Measurements from ENCODE around the gene TUBA4A.

The TUBA4A gene

GRCh38 chr2:219253753-219254589 is at the start of gene TUBA4A:
TSS of gene TUBA4A (minus strand) at chr2:219253918. CDS start at chr2:219253858, 60 bp downstream.
- Histone ChIP-seq H3K36me3 (ENCODE audit: control insufficient read depth in 1 of 2, insufficient read depth in 2 of 2, low read length in 2 of 2) (peaks cover 0 to 14% of the 10 kb centered on the region in 2 donors), H3K9me3 (ENCODE audit: control insufficient read depth in 1 of 2, low read length in 2 of 2) (no peaks in the 10 kb centered on the region), H3K27me3 (ENCODE audit: low read depth, low read length) (no peaks in the 10 kb centered on the region), H3K4me1 (ENCODE audit: control insufficient read depth in 1 of 2, insufficient read depth in 2 of 2, low read length in 2 of 2) (peaks cover 15 to 22% of the 10 kb centered on the region in 2 donors), H3K4me3 (ENCODE audit: low read depth in 1 of 2, low read length in 2 of 2) (peak within 1 kb of the TSS; percentile 75 to 84), H3K27ac (ENCODE audit: low read length) (peak within 1 kb of the TSS; percentile 72)

DNA sequence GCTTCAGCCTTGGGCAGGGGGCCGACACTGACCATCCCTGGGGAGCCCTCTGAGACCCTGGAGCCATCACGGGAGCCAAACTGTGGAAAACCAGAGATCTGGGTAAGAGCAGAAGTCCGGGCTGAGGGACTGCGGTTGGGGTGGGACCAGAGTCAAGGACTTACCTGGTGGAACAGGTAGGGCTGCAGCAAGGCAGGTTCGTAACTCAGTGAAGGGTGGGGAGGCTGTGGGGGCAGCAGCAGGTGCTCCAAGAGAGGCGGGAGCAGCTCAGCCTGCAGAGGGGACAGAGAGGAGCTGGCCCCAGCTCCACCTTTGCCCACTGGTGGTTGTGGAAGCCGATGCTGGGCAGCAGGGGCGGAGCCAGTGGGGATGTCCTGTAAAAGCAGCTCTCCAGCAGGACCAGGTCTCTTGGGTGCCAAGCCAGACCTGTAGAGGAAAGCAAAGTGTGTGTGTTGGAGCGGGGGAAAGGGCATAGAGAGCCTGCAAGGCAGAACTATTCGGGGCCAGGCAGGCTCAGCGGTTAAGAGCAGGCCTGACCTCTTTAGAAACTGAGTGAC is 48.8 kb upstream of the TUBA4A start:
- Histone ChIP-seq H3K9me3 (ENCODE audit: control insufficient read depth in 1 of 2, low read length in 2 of 2) (no peaks in the 10 kb centered on the region), H3K4me3 (ENCODE audit: low read depth in 1 of 2, low read length in 2 of 2) (no peak overlapping the region), H3K4me1 (ENCODE audit: control insufficient read depth in 1 of 2, insufficient read depth in 2 of 2, low read length in 2 of 2) (no peaks in the 10 kb centered on the region), H3K27ac (ENCODE audit: low read length) (no peak overlapping the region), H3K27me3 (ENCODE audit: low read depth, low read length) (peaks cover 11% of the 10 kb centered on the region), H3K36me3 (ENCODE audit: control insufficient read depth in 1 of 2, insufficient read depth in 2 of 2, low read length in 2 of 2) (no peaks in the 10 kb centered on the region)

DNA sequence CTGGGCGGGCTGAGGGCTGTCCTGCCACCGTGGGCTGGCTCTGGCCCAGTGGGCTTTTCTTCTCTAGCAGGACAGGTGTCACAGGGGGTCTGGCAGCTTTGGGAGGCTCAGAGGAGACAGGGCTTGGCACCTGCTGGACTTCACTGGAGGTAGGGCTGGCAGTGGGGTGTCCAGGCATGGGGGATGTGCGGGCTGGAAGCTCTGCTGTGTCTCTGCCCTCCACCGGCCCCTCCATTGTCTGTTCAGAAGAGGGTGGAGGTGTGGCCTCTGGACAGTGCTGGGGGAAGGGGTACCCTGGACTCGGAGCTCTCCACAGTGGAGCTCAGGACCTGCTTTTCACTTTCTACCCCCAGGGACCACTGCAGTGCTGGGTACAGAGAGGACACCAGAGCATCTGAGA is 46.3 kb upstream of the TUBA4A start:
- H3K4me3 ChIP-seq (ENCODE audit: low read depth in 1 of 2, low read length in 2 of 2) = no peak overlapping the region
- peaks cover 6% of the 10 kb centered on the region for H3K27me3 ChIP-seq (ENCODE audit: low read depth, low read length)
- no peaks in the 10 kb centered on the region for H3K4me1 ChIP-seq (ENCODE audit: control insufficient read depth in 1 of 2, insufficient read depth in 2 of 2, low read length in 2 of 2)
- H3K27ac ChIP-seq (ENCODE audit: low read length) = no peak overlapping the region
- H3K36me3 ChIP-seq (ENCODE audit: control insufficient read depth in 1 of 2, insufficient read depth in 2 of 2, low read length in 2 of 2) = no peaks in the 10 kb centered on the region
- H3K9me3 ChIP-seq (ENCODE audit: control insufficient read depth in 1 of 2, low read length in 2 of 2) = no peaks in the 10 kb centered on the region

- Histone ChIP-seq H3K4me1 (ENCODE audit: control insufficient read depth in 1 of 2, insufficient read depth in 2 of 2, low read length in 2 of 2) (peaks cover 0 to 2% of the 10 kb centered on the region in 2 donors), H3K27me3 (ENCODE audit: low read depth, low read length) (peaks cover 6% of the 10 kb centered on the region), H3K9me3 (ENCODE audit: control insufficient read depth in 1 of 2, low read length in 2 of 2) (no peaks in the 10 kb centered on the region), H3K36me3 (ENCODE audit: control insufficient read depth in 1 of 2, insufficient read depth in 2 of 2, low read length in 2 of 2) (no peaks in the 10 kb centered on the region), H3K4me3 (ENCODE audit: low read depth in 1 of 2, low read length in 2 of 2) (no peak overlapping the region), H3K27ac (ENCODE audit: low read length) (no peak overlapping the region)
These were observed 45.6 kb upstream of the TUBA4A start for GRCh38 chr2:219299372-219299760.

DNA sequence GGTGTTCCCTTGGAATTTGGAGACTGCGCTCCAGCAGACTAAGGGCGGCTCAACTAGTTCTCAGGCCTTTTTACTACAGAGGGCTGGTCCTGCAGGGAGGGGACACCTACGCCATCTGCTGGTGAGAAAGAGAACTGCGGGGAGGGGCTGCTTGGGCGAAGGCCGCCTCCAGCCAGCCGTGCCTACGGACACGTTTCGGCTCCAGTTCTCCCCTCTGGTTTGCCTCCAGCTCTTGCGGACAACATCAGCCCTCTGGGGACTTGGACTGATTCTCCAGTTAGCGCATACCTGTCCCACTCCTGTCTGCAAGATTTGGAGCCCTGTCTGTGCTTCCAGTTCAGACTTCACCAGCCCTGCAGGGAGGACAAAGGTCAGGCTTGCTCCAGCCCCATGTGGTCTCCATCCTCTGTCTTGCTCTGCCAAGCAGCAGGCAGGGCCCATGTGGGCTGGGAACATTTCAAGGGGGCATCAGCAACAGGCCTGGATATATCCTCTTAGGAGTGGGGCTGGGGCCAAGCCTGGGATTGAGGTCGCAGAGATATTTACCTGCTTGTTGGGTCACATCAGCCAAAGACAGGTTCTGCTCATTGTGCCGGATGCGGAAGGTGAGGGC is 45.1 kb upstream of the TUBA4A start:
- H3K27me3 ChIP-seq (ENCODE audit: low read depth, low read length) = peaks cover 6% of the 10 kb centered on the region
- H3K9me3 ChIP-seq (ENCODE audit: control insufficient read depth in 1 of 2, low read length in 2 of 2) = no peaks in the 10 kb centered on the region
- H3K4me3 ChIP-seq (ENCODE audit: low read depth in 1 of 2, low read length in 2 of 2) = no peak overlapping the region
- H3K4me1 ChIP-seq (ENCODE audit: control insufficient read depth in 1 of 2, insufficient read depth in 2 of 2, low read length in 2 of 2) = peaks cover 0 to 5% of the 10 kb centered on the region in 2 donors
- no peaks in the 10 kb centered on the region for H3K36me3 ChIP-seq (ENCODE audit: control insufficient read depth in 1 of 2, insufficient read depth in 2 of 2, low read length in 2 of 2)
- H3K27ac ChIP-seq (ENCODE audit: low read length) = no peak overlapping the region

DNA sequence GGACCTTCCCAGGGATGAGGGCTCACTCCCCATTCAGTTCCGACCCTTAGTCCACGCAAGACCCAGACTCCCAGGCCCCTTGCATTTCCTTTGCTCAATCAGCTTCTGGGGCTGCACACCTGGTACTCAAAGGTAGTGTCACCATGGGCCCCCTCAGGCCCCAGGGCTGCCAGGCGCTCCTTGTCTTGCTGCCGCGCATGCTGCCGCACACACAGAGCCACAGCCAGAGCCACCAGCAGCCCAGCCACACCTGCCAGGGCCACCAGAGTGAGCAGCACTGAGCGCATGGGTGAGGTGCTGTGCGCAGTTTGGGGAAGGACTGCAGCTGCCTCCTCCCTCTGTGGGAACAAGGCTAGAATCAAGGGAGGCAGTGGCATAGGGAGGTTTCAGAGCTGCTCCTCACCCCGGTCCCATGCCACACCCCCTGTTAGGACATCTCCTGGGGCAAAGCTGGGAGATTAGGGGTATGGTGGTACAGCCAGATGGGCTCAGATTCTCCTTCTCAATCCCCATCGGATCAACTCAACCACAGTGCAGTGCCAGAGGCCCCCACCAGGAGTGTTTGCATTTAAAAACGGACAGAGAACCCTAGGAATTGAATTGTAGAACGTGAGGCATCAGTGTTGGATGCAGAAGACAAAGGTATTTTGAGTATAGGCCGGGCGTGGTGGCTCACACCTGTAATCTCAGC is 44.2 kb upstream of the TUBA4A start:
- Histone ChIP-seq H3K4me3 (ENCODE audit: low read depth in 1 of 2, low read length in 2 of 2) (no peak overlapping the region), H3K36me3 (ENCODE audit: control insufficient read depth in 1 of 2, insufficient read depth in 2 of 2, low read length in 2 of 2) (no peaks in the 10 kb centered on the region)

DNA sequence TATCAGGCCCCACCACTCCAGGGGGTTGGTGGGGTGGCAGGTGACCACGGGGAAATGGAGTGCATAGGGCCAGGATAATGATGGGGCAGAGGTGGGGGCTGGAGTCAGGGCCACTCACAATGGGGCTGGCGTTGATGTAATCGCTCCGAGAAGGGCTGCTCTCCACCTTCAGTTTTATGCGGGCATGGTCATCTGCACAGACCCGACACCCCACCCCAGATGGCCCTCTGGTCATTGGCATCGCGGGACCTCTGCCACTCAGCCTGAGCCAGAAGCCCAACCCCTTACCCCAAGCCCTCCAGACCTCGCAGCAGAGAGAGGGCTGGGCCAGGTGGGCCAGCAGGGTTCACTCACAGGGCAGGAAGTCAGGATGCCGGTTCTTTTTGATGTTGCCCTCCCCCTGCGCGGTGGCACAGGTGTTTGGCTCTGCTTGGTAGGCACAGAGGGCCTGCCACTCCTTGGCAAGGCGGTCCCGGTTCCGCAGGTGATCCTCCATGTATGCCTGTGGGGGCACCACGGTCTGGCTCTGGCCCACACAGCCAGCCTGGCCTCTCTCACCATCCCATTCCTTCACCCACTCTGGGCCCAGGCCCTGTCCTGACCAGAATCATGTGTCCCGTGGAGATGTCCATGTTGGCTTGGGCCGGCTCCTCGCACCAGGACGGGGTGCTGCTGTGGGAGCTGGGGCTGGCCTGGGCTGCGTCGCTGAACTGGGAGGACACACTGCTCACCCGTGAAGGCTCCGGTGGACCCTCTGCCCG is 43.1 kb upstream of the TUBA4A start:
- Histone ChIP-seq H3K4me1 (ENCODE audit: control insufficient read depth in 1 of 2, insufficient read depth in 2 of 2, low read length in 2 of 2) (peaks cover 0 to 5% of the 10 kb centered on the region in 2 donors), H3K4me3 (ENCODE audit: low read depth in 1 of 2, low read length in 2 of 2) (no peak overlapping the region), H3K9me3 (ENCODE audit: control insufficient read depth in 1 of 2, low read length in 2 of 2) (no peaks in the 10 kb centered on the region), H3K36me3 (ENCODE audit: control insufficient read depth in 1 of 2, insufficient read depth in 2 of 2, low read length in 2 of 2) (no peaks in the 10 kb centered on the region), H3K27me3 (ENCODE audit: low read depth, low read length) (peaks cover 6% of the 10 kb centered on the region), H3K27ac (ENCODE audit: low read length) (no peak overlapping the region)

More for the DNA sequence above, 44.2 kb upstream of the TUBA4A start:
- Histone ChIP-seq H3K27me3 (ENCODE audit: low read depth, low read length) (peaks cover 6% of the 10 kb centered on the region), H3K9me3 (ENCODE audit: control insufficient read depth in 1 of 2, low read length in 2 of 2) (no peaks in the 10 kb centered on the region), H3K27ac (ENCODE audit: low read length) (no peak overlapping the region), H3K4me1 (ENCODE audit: control insufficient read depth in 1 of 2, insufficient read depth in 2 of 2, low read length in 2 of 2) (peaks cover 0 to 5% of the 10 kb centered on the region in 2 donors)

GRCh38 chr2:219296142-219296541 is 42.4 kb upstream of the TUBA4A start:
- no peaks in the 10 kb centered on the region for H3K36me3 ChIP-seq (ENCODE audit: control insufficient read depth in 1 of 2, insufficient read depth in 2 of 2, low read length in 2 of 2)
- H3K9me3 ChIP-seq (ENCODE audit: control insufficient read depth in 1 of 2, low read length in 2 of 2) = no peaks in the 10 kb centered on the region
- peaks cover 0 to 5% of the 10 kb centered on the region in 2 donors for H3K4me1 ChIP-seq (ENCODE audit: control insufficient read depth in 1 of 2, insufficient read depth in 2 of 2, low read length in 2 of 2)
- peaks cover 6% of the 10 kb centered on the region for H3K27me3 ChIP-seq (ENCODE audit: low read depth, low read length)
- no peak overlapping the region for H3K27ac ChIP-seq (ENCODE audit: low read length)
- no peak overlapping the region for H3K4me3 ChIP-seq (ENCODE audit: low read depth in 1 of 2, low read length in 2 of 2)

DNA sequence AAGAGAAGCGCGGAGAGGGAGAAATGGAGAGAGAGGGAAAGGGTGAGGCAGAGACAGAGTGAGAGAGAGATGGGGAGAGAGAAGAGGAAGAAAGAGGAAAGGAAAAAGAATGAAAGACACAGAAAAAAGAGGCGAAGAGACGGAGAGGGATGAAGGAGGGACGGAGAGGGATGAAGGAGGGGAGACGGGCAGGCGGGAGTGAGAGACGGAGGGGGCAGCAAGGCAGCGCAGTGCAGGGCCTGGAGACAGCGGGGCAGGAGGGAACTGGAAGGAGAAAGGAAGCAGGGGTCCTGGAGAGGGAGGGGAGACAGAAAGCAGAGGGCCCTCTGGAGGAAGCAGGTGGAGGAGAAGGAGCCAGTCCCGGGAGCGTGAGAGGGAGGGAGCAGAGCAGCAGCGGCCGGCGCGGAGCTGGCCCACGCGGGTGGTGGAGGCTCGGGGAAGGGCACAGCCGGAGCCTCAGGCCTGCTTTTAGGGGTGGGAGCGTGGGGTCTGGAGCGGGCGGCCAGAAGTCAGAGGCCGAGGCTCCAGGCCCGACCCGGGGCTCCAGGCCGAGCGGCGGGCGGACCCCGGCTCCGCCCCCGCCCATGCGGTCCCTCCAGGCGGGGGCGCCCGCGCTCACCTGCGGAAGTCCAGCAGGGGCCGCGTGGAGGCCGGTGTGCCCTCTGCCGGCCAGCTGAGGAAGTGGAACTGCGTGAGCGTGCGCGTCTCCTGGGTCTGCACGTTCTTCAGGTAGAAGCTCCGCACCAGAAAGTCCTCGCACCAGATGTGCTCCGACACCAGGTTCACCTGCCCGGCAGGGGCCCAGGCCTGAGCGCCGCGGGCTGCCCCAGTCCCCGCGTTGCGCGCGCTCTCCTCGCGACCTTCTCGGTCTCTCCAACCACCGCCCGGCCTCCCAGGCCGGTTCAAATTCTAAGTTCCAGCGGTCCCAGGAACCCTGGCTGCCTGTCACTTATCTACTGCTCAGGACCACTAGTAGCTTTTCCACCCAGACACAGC is 40.9 kb upstream of the TUBA4A start:
- H3K4me3 ChIP-seq (ENCODE audit: low read depth in 1 of 2, low read length in 2 of 2) = peak overlapping the region; percentile 27 to 65
- H3K4me1 ChIP-seq (ENCODE audit: control insufficient read depth in 1 of 2, insufficient read depth in 2 of 2, low read length in 2 of 2) = peaks cover 0 to 8% of the 10 kb centered on the region in 2 donors
- no peaks in the 10 kb centered on the region for H3K27me3 ChIP-seq (ENCODE audit: low read depth, low read length)
- peak overlapping the region; percentile 23 for H3K27ac ChIP-seq (ENCODE audit: low read length)
- no peaks in the 10 kb centered on the region for H3K9me3 ChIP-seq (ENCODE audit: control insufficient read depth in 1 of 2, low read length in 2 of 2)
- H3K36me3 ChIP-seq (ENCODE audit: control insufficient read depth in 1 of 2, insufficient read depth in 2 of 2, low read length in 2 of 2) = no peaks in the 10 kb centered on the region

DNA sequence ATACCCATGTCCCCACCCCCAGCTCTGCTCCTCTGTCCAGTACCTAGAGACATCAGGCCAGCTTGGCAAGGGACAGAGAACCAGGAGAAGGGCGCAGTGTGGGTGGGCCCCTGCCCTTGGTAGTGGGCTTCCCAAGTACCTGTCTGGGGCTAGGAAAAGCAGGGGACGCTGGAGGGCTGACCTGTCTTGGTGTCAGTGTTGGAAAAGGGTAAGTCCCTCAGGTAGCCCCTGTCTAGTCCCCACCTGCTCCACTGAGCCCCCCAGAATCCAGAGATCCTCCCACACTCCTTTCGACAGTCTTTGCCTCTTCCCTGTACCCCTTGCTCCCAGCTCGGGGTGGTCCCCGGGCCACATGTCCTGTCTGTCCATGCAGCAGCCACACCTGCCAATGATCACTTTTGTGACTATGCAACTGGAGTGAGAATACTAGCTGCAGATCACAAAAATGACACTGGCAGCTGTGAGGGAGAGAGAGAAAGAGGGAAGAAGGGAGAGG is 40.1 kb upstream of the TUBA4A start:
- Histone ChIP-seq H3K27ac (ENCODE audit: low read length) (no peak overlapping the region), H3K4me3 (ENCODE audit: low read depth in 1 of 2, low read length in 2 of 2) (peak overlapping the region in 1 of 2 donors; percentile 13)

More for the DNA sequence above, 40.1 kb upstream of the TUBA4A start:
- Histone ChIP-seq H3K4me1 (ENCODE audit: control insufficient read depth in 1 of 2, insufficient read depth in 2 of 2, low read length in 2 of 2) (peaks cover 3 to 15% of the 10 kb centered on the region in 2 donors), H3K9me3 (ENCODE audit: control insufficient read depth in 1 of 2, low read length in 2 of 2) (no peaks in the 10 kb centered on the region), H3K27me3 (ENCODE audit: low read depth, low read length) (no peaks in the 10 kb centered on the region), H3K36me3 (ENCODE audit: control insufficient read depth in 1 of 2, insufficient read depth in 2 of 2, low read length in 2 of 2) (no peaks in the 10 kb centered on the region)
